HEK293 (cell line): ENCODE results near the gene LNX1.

Source experiments
- ATF2 ChIP-seq: fragments of 450-650 bp; formaldehyde crosslinking; IDR thresholded peaks from 2 replicates; pipeline ENCODE4 v1.5.1; 2016; ENCODE audit warnings: missing biosample characterization, missing genetic modification characterization, low read depth
- CTCF ChIP-seq: fragments of 450-650 bp; formaldehyde crosslinking; IDR thresholded peaks from 2 replicates; pipeline ENCODE4 v1.5.1; 2016; ENCODE audit warnings: missing biosample characterization, missing genetic modification characterization
- KLF17 ChIP-seq: fragments of 450-650 bp; formaldehyde crosslinking; IDR thresholded peaks from 2 replicates; pipeline ENCODE4 v1.5.1; 2016; ENCODE audit warnings: missing biosample characterization, missing genetic modification characterization
- ZNF280D ChIP-seq: fragments of 450-650 bp; formaldehyde crosslinking; IDR thresholded peaks from 2 replicates; pipeline ENCODE4 v1.5.1; 2016; ENCODE audit warnings: missing biosample characterization, missing genetic modification characterization
- ZNF324 ChIP-seq: fragments of 450-650 bp; formaldehyde crosslinking; IDR thresholded peaks from 2 replicates; pipeline ENCODE4 v1.5.1; 2016; ENCODE audit warnings: missing biosample characterization, missing genetic modification characterization
- ZNF398 ChIP-seq: fragments of 450-650 bp; formaldehyde crosslinking; IDR thresholded peaks from 2 replicates; pipeline ENCODE4 v1.5.1; 2017; ENCODE audit warnings: missing biosample characterization, missing genetic modification characterization
- ZNF658 ChIP-seq: fragments of 450-650 bp; formaldehyde crosslinking; IDR thresholded peaks from 2 replicates; pipeline ENCODE4; 2016; ENCODE audit warnings: missing biosample characterization, missing genetic modification characterization

GRCh38 chr4:53455766-53456165, 135.5 kb downstream of the LNX1 start:
- TF ChIP-seq ZNF280D: no peak
- TF ChIP-seq KLF17 (tag by site-specific recombination): no peak
- no peak for TF ChIP-seq ATF2 (tag by site-specific recombination)
- TF ChIP-seq CTCF (tag by site-specific recombination): no peak
- no peak for TF ChIP-seq ZNF324 (tag by site-specific recombination)
- no peak for TF ChIP-seq ZNF398
- no peak for TF ChIP-seq ZNF658 (tag by site-specific recombination)
